Measurements from ENCODE around the gene ZDHHC12.

The ZDHHC12 gene

DNA sequence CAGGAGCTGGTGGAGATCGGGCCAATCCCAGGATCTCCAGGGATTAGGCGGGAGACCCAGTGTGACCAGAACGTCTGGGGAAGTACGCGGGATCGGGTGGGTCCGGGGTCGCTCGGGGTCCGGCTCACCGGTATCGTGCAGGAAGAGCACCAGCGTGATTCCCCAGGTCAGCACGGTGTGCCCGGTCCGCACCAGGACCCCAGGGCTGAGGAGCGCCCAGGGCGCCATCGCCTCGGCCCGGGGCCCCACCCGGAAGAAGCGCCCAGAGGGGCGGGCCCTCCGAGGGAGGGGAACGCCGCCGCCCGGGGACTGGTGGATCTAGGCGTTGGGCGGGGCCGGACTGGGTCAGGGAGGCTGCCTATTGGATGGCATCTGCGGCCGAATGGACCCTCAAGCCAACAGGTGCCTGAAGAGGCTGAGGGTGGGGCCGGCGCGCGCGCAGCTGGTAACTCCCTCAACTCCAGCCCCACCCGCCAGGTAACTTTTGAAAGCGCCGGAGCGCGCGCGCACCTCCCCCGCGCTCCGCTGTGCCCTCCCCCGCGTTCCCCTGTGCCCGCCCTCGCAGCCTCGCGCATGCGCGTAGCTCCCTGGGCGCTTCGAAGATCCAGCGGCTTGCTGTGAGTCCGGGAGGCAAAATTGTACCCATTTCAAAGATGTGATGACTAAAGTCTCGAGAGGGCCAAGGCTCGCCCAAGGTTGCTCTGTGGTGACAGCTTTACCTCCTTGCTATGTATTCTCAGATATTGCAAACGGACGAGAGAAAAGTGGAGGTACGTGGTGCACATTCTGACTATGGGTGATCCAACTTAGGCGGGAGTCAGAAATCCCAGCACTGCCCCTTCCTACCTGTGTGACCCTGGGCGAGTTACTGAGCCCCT is at the start of gene ZDHHC12:
Gene ZDHHC12 (minus strand): TSS at position 262 of the 878 bp plus-strand sequence. CDS start 34 bp downstream, at position 228.
- DNase-seq (ENCODE audit: low read depth in 2 of 2), result peak; percentile 98 to 99

DNA sequence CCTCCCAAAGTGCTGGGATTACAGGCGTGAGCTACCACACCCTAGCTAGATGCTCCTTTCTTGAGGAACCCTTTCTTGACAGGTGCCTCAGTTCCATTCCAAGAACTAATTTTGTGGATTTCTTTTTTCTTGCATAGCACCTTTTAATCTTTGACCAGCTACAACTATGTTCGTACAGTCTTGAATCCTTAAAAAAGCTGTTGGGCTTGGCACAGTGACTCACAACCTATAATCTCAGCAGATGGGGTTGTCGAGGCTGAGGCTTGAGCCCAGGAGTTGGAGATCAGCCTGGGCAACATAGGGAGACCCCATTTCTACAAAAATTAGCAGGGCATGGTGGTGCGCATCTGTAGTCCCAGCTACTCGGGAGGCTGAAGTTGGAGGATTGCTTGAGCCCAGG is 49.1 kb upstream of the ZDHHC12 start:
- DNase-seq (ENCODE audit: low read depth in 2 of 2), result no peak

DNA sequence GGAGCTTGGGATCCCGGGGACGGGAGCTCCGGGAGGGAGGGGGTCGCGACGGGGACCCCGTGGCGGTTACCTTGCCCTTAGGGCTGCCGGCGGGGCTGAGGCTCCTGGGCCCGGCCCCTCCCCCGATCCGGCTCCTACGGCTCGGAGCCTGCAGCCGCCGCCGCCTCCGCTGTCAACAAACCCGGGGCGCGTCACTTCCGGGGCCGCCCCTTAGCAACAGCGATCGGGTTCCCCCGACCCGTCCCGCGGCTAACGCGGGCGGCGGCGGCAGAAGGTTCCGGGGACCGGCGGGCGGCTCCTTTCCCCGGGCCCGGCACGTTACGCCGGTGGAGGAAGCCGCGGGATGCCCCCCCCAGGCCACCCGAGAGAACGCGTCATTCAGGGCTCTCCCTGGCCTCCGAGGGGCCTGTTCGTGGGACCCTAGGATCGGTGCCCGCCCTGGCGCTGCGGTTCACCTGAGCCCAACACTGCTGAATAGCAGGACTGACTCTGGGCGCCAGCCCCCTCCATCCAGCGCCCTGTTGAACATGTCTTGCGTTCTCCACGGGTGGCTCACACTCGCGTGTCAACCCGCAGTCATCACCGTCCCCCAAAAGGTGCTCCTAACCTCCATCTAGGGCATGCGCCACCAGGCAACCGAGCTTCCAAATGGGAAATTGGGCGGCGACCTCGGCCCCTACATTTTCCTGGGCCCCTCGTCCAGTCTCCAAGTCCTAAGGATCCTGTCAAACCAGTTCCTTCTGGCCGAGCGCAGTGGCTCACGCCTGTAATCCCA is 48.0 kb upstream of the ZDHHC12 start, which contains the start of gene ZER1:
Gene ZER1 (minus strand): TSS at position 183 of the 775 bp plus-strand sequence. CDS start 16,362 bp downstream, outside the sequence.
- peak; percentile 85 to 92 for DNase-seq (ENCODE audit: low read depth in 2 of 2)

DNA sequence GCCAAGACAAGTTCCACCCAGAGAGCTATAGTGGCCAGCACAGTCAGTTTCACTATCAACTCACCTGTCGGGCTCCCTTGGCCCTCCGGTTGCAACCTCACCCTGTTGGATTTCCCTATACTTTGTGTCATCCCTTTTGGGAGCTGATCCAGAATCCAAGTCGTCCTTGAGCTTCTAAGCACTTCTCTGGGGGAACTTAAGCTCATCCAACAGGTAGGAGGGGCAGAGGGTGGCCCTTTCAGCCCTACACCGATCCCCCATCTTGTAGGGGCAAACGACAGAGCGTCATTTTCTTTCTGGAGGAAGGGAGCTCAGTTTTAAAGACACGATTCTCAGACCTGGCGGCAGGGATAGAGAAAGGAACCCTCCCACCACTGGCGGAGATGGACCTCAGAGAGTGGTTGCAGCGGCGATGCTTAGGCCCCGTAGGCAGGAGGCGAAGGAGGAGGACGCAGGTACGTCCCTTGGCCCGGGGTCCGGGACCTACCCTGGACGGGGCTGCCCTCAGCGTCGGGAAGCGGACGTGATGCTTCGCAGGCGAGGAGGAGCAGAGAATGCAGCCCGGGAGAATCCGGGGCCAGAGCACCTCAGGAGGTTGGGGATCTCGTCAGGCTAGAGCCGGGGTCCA is 47.3 kb upstream of the ZDHHC12 start:
- no peak for DNase-seq (ENCODE audit: low read depth in 2 of 2)

DNA sequence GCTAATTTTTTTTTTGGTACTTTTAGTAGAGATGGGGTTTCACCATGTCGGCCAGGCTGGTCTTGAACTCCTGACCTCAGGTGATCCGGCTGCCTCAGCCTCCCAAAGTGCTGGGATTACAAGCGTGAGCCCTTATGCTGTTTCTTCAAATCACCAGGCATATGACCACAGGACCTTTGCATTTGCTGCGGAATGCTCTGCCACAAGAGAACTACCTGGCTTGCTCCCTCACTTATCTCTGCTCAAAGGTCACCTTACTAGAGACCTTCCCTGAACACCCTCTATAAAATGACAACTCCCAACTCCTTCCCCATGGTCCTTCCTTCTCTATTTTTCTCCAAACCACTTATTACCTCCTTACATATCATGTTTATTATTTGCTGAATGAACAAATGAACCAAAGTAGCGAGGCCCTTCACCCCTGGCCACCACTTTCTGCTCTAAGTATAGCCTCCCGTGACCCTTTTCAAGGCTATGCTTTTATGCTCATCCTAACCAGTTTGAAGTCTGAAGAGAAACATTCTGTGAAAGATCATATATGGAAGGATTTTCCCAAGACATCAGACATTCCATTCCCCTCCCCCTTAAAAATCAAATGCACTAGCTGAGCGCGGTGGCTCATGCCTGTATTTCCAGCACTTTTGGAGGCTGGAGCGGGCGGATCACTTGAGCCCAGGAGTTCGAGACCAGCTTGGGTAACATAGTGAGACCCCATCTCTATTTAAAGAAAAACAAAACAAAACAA is 46.5 kb upstream of the ZDHHC12 start:
- no peak for DNase-seq (ENCODE audit: low read depth in 2 of 2)

- DNase-seq (ENCODE audit: low read depth in 2 of 2), result no peak
These were observed 44.7 kb upstream of the ZDHHC12 start for GRCh38 chr9:128768606-128769005.

- DNase-seq (ENCODE audit: low read depth in 2 of 2), result no peak
These were observed 41.6 kb upstream of the ZDHHC12 start for GRCh38 chr9:128765499-128765898.

DNA sequence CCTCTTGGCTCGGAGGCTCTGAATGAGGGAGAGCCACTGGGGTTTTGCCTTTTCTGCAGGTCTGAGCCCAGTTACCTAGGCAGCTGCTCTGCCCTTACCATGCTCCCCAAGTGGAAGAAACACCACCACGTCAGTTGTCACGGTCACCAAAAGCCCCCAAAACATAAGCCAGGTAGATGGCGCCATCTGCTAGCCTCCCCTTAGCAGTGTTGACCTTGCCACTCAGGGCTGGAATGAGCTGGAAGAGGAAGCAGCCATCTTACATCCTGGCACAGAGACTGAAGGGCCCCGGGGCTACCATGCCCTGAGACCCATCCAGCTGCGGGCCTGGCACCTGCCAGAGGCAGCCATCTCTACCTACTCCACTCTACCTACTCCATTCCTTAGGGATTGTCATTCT is 40.4 kb upstream of the ZDHHC12 start:
- DNase-seq (ENCODE audit: low read depth in 2 of 2), result no peak

DNA sequence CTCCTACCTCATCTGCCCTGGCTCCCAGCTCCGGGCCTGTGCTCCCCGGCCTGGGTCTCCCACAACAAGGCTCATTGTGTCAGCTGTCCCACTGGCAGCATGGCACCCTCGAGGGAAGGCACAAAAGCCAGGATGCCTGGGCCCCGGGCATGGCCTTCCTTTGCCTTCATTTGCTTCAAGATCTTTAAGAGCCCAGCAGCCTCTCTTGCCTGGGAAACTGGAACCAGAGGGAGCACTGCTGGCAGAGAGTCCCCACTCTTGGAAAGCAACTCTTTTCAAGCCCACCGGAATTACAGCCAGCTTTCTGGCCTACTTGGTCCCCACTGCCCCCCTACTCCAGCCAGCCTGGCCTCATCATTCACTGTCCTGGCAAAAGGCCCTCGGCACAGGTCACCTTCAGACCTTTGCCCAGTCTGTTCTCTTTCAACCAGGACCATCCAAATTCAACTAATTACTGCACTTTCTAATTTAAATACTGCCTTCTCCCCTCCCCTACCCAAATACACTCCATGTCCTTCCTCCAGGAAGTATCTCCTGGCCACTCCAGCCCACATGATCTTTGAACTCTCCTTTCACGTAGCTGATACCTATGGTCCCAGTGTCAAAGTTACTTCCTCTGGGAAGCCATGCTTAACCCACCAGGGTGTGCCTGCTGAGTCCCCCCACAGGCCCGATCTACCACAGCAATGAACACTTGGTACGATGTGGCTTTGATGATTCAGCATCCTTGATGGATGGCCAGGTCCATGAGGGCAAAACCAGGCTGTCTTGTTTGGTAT is 38.9 kb upstream of the ZDHHC12 start:
- DNase-seq (ENCODE audit: low read depth in 2 of 2), result no peak

DNA sequence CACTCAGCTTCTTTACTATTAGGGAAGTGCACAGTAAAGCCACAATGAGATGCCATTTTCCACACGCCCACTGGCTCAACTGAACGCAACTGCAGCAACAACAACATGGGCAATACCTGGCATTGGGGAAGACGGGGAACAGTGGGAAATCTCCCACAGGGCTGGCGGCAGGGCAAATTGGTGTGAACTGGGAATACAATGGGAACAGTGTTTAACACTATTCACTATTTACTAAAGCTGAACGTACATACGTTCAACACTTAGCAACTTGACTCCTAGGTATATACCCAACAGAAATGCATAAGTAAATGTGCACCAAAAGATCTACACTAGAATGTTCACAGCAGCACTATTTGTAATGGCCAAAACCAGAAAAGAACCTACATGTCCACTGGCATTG is 33.7 kb upstream of the ZDHHC12 start:
- DNase-seq (ENCODE audit: low read depth in 2 of 2), result no peak

- no peak for DNase-seq (ENCODE audit: low read depth in 2 of 2)
These were observed 29.7 kb upstream of the ZDHHC12 start for GRCh38 chr9:128753627-128754026.

DNA sequence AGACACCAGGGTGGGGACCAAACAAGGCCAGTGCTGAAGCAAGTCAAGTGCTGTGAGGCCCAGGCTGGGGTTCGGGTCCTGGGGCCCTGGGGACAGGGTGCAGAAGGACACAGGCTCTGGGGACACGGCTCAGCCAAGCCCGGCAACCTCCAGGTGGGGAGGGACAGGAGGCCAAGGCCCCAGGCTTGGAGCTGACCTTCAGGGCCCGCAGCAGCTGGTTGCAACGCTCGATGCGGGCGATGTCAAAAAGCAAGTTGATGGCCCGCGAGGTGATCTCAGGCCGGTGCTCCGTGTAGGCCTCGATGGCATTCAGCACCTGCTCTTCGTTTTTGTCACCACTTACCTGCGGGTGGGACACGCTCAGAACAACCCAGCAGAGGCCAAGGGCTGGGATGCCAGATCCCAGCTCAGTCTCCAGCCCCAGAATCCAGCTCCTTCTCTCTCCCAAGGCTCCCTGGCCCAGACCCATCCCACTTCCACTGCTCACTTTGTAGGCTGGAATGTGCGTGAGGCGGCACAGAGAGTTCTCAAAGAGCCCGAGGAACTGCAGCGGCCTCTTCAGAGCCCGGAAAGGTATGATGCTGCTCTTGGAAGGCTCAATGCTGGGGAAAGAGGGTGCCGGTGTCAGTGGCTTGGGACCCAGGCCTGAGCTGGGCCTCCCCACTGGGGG is 27.1 kb upstream of the ZDHHC12 start:
- no peak for DNase-seq (ENCODE audit: low read depth in 2 of 2)

DNA sequence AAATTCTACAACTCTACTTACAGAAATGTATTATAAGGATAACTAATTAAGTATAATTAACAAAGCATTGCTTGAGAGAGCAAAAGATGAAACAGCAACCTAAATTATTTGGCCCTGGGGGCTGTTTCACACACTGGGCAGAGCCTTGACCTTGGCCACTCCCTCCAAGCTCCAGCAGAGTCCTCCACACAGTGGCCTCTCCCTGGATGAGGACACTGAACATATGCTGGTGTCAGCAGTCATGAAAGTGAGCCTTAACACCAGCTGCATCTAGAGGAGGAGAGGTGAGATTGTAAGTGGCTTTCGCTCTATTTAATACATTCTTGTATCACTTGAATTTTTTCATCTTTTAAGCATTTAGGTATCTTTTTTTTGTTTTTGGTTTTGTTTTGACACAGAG is 23.3 kb upstream of the ZDHHC12 start:
- no peak for DNase-seq (ENCODE audit: low read depth in 2 of 2)

GRCh38 chr9:128743421-128743820 is 19.5 kb upstream of the ZDHHC12 start:
- DNase-seq (ENCODE audit: low read depth in 2 of 2), result no peak

GRCh38 chr9:128742401-128742800 is 18.5 kb upstream of the ZDHHC12 start:
- no peak for DNase-seq (ENCODE audit: low read depth in 2 of 2)

- DNase-seq (ENCODE audit: low read depth in 2 of 2), result no peak
These were observed 11.4 kb upstream of the ZDHHC12 start for GRCh38 chr9:128735373-128735772.

GRCh38 chr9:128733256-128733655 is 9.3 kb upstream of the ZDHHC12 start:
- no peak for DNase-seq (ENCODE audit: low read depth in 2 of 2)

DNA sequence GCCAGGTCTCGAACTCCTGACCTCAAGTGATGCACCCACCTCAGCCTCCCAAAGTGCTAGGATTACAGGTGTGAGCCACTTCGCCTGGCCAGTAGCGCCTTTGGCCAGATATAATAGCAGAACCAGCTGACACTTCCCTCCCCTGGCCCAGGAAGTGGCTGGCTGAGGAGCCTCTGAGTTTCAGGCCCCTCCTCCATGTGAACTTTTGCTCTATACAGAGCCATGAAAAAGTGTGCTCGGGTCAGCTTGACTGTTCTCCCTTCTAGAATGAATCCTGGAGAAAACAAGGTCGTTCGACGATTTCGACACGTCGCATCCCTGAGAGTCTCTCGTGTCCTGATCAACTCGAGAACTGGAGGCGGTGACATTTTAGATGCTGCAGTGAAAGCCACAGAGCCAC is 8.6 kb upstream of the ZDHHC12 start:
- DNase-seq (ENCODE audit: low read depth in 2 of 2), result no peak

- no peak for DNase-seq (ENCODE audit: low read depth in 2 of 2)
These were observed 7.8 kb upstream of the ZDHHC12 start for GRCh38 chr9:128731691-128732090.

DNA sequence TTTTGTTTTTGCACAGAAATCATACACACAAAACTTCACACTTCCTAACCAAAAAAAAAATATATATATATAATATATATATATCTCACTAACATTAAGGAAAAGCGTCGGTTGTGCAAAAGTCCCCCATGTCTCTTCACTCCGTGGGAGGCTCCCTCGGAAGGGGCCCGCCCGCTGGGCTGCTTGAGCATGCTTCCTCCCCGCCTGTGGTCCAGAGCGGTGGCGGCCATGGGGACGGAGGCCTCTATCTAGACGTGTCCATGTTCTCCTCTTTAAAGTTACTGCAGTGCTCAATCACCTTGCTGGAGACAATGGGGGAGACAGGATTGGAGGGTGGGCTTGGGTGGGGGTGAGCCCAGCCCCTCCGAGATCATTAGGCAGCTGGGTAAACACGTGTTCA is 7.2 kb upstream of the ZDHHC12 start:
- DNase-seq (ENCODE audit: low read depth in 2 of 2), result no peak

All from stimulated activated CD8-positive, alpha-beta memory T cell treated with anti-CD3 and anti-CD28 coated beads, Interleukin-7, amount 100 ng/mL, for 4 hours (primary cell).